T1000 (cell line): Measurements from ENCODE around the gene LHFPL3.
A peak's percentile ranks its signal among the peaks of the same experiment; 100 is the strongest.
"Not testable (repeated sequence)": the region's sequence is repeated elsewhere in the genome, so short reads cannot be mapped to it uniquely, and the experiment has no call there.

Experiments
- DNase-seq: peaks from one replicate; lab custom pipeline; 2025; ENCODE audit warnings: mixed read lengths; lab: John Stamatoyannopoulos, UW

Gene LHFPL3

GRCh38 chr7:104894726-104895521, 566.5 kb downstream of the LHFPL3 start:
- no peak for DNase-seq

DNA sequence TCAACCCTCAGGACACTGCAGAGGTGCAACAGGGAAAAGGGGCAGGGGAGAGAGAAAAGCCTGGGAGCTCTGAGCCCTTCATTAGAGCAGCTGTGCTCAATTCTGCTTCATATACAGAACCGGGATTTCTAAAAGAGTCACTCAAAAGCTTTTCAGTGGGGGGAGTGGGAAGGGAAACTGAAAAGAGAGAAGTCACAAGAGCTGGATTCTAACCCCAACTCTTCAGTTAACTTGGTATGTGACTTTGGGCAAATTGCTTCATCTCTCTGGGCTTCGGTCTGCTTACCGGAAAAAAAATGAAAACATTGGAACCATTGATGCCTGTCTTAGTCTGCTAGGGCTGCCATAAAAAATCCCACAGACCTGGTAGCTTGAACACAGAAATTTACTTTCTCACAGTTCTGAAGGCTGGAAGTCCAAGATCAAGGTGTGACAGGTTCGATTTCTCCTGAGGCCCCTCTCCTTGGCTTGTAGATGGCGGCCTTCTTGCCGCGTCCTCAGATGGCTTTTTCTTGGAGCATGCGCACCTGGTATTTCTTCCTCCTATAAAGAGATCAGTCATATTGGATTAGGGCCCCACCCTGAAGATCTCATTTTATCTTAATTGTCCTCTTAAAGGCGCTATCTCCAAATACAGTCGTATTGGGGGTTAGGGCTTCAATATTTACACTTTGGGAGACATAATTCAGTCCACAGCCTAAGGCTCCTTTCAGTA, 567.3 kb downstream of the LHFPL3 start:
- DNase-seq = no peak

GRCh38 chr7:104898434-104898833, 570.0 kb downstream of the LHFPL3 start:
- DNase-seq = no peak

DNA sequence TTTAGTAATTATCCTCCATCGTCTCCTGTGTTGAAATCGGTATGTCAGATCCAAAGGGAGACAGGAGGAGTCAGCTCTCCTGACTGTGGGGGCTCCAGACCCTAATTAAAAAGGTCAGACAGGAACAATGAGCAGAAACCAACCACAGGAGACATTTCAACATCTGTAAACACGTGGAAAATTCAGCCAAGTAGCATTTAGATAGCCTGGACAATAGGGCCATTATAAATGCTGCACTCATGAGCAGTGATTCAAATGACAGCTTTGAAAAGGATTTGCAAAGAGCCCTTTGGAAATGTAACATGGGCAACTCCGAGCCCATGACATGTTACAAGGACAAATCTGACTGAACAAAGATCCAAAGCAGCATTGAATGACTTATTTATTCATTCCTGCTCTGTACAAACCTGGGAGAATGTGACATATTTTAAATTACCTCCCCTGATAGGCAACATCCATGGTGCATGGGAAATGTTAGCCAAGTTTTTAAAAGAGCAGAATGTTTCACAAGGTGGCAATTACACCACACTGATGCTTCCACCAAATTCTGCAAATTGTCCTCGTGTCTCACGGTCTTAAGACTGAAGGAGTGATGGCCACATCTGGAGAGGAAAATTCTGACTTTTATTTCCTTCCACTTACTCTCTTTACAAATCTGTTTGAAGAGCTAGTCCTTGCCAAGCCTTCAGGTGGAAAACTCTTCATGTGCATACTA, 572.3 kb downstream of the LHFPL3 start:
- DNase-seq = no peak

GRCh38 chr7:104901240-104901619, 572.8 kb downstream of the LHFPL3 start:
- DNase-seq = no peak

DNA sequence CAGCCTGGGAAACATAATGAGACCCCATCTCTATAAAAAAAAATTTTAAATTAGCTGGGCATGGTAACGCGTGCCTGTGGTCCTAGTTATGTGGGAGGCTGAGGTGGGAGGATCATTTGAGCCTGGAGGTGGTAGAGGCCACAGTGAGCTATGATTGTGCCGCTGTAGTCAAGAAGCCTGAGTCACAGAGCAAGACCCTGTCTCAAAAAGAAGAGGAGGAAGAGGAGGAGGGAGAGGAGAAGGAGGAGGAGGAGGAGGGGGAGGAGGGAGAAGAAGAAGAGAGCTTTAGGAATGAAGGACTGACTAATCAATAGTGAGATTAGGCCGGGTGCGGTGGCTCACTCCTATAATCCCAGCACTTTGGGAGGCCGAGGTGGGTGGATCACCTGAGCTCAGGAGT, 573.8 kb downstream of the LHFPL3 start:
- no peak for DNase-seq

- no peak for DNase-seq
Observed at GRCh38 chr7:104903044-104903443, 574.6 kb downstream of the LHFPL3 start.

DNA sequence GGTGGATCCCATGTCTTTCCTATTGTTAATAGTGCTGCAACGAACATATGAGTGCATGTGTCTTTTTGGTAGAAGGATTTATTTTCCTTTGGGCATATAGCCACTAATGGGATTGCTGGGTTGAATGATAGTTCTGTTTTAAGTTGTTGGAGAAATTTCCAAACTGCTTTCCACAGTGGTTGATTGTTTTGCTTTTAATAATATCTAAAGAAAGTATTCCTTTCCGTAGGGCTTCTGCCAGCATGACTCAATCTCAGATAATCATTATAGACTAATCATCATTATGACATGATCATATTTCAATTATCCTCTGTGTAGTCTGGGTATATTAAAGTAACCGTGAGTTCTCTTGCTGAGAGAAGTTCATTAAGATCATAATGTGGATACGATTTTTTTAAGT, 575.4 kb downstream of the LHFPL3 start:
- DNase-seq = no peak

DNA sequence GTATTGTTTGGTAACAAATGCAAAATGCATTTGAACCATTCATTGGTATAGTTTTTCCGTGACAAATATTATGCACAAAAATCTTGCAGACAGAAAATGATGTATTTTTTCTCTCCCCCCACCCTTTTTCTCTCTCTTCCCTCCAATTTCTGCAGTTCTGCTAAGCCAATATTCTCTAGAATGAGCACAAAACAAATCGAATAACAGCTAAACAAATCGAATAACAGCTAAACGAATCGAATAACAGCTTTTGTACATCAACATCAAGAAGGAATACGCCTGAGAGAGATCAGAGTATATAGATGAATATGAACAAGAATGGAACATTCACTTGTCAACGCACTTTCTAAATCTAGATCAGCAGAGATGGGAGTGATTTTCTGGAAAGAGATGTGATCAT, 577.6 kb downstream of the LHFPL3 start:
- no peak for DNase-seq

- DNase-seq = no peak
Observed at GRCh38 chr7:104906556-104906955, 578.2 kb downstream of the LHFPL3 start.

GRCh38 chr7:104908636-104909035, 580.2 kb downstream of the LHFPL3 start:
- no peak for DNase-seq

DNA sequence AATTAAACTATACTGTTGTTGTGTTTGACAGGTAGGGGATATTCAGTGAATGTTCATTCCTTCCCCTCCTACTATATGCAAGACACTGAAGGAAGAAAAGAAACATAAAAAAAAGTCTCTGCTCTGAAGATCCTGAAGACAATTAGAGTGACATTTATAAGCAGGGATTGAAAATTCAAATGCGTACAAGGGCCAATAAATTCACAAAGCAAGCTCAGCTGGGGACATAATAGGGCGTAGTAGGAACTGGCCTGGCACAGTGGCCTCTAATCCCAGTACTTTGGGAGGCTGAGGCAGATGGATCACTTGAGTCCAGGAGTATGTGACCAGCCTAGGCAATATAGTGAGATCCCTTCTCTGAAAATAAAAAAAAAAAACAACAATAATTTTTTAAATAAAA, 580.7 kb downstream of the LHFPL3 start:
- DNase-seq = no peak

- DNase-seq = no peak
Observed at GRCh38 chr7:104914421-104914820, 586.0 kb downstream of the LHFPL3 start.

GRCh38 chr7:104921596-104921995, 593.2 kb downstream of the LHFPL3 start:
- no peak for DNase-seq

DNA sequence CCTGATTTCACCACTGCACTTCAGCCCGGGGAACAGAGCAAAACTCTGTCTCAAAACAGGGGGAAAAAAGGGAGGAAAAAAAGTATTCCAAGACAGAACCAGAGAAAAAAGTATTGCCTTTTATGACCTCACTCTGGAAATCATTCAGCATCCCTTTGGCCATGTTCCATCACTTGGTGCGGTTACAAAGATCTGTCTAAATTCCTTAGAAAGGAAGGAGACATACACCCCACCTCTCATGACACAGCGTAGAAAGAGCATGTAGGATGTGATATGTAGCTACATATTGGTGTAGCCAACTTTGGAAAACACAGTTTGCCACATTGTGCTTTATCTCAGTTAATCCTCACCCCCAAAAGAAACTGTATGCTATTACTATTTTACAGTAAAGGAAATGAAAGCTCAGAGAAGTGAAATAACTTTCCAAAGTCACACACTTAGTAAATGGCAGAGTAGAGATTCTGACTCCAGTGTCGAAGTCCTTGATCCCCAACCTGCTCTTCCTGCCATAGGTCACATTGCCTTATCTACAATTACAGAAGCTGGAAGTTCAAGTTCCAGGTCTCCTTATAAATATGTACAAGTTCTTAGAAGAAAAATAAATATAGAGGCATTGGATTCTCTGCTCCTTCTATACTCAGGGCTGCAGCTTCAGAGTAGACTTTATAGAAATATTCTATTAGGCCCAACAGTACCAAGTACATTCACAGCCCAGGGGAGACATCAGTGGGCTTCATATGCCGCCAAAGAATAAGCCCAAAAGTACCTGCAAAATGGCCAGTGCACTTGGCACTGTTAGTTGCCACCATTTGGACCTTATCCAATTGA, 594.0 kb downstream of the LHFPL3 start:
- no peak for DNase-seq

GRCh38 chr7:104923010-104923421, 594.6 kb downstream of the LHFPL3 start:
- peak; percentile 39 for DNase-seq

DNA sequence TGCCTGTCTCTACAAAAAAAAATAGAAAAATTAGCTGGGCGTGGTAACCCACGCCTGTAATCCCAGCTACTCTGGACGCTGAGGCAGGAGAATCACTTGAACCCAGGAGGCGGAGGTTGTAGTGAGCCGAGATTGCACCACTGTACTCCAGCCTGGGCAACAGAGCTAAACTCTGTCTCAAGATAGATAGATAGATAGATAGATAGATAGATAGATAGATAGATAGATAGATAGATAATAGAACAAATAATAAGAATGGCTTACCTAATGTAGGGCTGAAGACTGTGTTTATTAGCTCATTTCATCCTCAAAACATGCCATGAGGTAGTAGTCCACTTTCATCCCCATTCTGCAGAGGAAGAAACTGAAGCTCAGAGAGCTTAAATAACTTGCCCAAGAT, 597.8 kb downstream of the LHFPL3 start:
- not testable (repeated sequence) for DNase-seq

DNA sequence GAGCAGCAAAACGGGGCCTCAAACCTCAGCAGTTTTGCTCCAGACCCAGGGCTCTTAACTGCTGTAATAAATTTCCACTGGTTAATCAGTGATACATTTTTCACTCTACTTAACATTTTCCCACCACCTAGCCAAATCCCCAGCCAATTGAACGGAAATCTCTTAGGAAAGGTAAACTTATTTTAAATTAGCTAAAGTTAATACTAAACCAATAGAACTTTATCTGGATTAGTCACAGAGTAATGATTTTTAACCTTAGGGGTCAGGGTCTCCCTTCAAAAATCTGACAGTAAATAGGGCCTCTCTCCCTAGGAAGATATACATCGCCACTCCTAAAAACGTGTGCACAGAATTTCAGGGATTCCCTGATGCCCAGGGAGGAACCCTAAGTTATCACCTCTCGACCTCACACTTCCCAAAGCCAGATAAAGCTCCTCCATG, 598.2 kb downstream of the LHFPL3 start:
- no peak for DNase-seq

DNA sequence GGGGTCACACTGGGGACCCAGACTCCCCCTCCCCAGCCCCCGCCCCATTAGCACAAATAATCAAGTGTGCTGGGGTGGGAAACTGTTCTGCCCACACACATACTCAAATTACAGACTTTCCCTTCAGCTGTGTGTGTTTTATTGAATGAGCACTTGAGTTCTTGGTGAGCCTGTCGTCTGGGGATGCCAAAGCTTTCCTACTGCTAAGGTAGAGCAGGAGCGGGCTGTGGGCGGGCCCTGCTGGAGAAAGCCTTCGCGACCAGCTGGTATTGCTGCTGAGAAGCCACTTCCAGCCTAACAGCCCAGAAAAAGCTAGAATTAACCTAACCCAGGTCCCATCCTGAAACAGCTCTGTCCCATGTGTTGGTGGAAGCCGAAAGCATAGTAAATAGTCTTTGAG, 598.7 kb downstream of the LHFPL3 start:
- DNase-seq = no peak

GRCh38 chr7:104928721-104929400, 600.5 kb downstream of the LHFPL3 start:
- no peak for DNase-seq

DNA sequence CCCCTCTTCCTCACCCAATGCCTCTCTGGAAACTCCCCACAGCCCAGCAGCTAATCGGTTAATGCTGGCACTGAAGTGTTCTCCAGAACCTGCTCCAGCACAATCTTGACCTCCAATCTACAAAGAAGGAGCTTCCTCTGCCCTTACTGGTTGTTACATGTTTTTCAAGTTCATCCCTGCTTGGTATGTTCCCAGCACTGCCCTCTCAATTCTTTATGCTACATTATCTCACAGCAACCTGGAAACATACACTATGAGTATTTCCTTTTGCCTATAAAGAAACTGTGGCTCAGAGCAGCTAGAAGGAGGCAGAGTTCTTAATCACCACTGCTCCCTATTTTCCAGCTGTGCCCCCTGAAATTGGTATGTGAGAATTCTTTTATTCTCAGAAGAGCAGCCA, 601.5 kb downstream of the LHFPL3 start:
- DNase-seq = no peak
